Measurements from ENCODE around the gene S100A1.

S100A1 gene

DNA sequence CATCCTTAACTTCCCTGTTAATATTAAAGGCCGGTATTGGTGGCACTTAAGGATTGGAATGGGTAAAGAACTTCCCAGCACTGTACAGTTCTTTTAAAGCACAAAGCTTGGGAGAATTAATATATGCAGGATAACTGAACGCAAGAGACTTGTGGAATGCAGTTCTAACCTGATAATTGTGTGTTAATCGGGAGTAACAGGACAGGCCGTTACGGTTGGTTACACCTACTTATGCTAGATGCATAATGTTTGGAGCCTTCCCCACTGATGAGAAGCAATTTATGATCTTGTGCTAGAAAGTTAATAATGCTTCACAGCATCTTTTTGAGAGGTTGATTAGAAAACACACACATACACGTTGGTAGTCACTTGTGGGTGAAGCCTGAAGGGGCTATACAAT is 12.6 kb downstream of the S100A1 start:
- TF ChIP-seq, protein P1, sequence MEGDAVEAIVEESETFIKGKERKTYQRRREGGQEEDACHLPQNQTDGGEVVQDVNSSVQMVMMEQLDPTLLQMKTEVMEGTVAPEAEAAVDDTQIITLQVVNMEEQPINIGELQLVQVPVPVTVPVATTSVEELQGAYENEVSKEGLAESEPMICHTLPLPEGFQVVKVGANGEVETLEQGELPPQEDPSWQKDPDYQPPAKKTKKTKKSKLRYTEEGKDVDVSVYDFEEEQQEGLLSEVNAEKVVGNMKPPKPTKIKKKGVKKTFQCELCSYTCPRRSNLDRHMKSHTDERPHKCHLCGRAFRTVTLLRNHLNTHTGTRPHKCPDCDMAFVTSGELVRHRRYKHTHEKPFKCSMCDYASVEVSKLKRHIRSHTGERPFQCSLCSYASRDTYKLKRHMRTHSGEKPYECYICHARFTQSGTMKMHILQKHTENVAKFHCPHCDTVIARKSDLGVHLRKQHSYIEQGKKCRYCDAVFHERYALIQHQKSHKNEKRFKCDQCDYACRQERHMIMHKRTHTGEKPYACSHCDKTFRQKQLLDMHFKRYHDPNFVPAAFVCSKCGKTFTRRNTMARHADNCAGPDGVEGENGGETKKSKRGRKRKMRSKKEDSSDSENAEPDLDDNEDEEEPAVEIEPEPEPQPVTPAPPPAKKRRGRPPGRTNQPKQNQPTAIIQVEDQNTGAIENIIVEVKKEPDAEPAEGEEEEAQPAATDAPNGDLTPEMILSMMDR (IDR thresholded peaks at IDR 0.05; ENCODE audit: low read depth, low read length): no peak
- no peak overlapping the region for H3K4me3 ChIP-seq (ENCODE audit: low read depth, low read length)

DNA sequence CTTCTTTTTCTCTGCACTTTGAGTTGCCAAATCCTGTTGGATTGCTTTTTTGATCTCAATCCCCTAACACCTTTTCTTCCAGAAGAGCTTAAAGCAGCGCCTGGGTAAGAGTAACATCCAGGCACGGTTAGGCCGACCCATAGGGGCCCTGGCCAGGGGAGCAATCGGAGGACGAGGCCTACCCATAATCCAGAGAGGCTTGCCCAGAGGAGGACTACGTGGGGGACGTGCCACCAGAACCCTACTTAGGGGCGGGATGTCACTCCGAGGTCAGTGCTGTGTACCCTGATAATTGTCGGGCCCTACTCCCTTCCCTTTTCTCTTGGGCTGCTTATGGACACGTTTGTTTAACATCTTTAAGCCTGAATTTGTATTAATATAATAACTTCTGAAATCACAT is 13.9 kb downstream of the S100A1 start:
- H3K4me3 ChIP-seq (ENCODE audit: low read depth, low read length): no peak overlapping the region
- TF ChIP-seq, protein P1 (IDR thresholded peaks at IDR 0.05; ENCODE audit: low read depth, low read length): no peak

DNA sequence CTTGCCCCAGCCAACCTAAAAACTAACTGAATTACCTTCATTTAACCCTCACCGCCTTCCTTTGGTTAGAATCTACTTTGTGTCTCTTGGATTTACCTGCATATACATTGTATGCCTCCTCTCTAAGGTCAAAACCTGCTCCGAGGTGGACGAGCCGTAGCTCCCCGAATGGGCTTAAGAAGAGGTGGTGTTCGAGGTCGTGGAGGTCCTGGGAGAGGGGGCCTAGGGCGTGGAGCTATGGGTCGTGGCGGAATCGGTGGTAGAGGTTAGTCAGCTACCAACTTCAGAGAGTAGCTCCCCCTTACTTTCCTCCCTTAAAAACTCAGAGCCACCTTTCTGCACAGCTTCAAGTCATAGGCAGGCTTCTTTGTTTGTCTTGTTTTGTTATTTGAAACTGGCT is 14.9 kb downstream of the S100A1 start:
- TF ChIP-seq, protein P1 (IDR thresholded peaks at IDR 0.05; ENCODE audit: low read depth, low read length): no peak
- no peak overlapping the region for H3K4me3 ChIP-seq (ENCODE audit: low read depth, low read length)

DNA sequence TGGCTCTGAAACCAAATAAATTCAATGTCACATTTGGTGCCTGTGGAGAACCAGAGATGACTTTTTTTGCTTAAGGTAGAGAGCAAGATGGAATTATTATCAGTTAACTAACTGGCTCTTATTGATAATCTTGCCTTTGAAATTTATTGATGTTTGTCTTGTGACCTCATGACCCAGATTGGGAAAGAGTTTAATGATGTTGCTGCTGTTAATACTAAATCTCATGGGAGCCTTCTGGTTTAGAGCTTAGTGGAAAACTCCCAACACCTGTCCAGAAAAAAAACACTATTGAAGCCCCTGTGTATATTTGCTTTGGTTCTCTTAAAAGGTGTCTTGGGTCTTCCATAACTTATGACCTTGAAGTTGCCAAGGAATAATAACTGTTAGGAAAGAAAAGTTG is 15.6 kb downstream of the S100A1 start:
- no peak overlapping the region for H3K4me3 ChIP-seq (ENCODE audit: low read depth, low read length)
- TF ChIP-seq, protein P1 (IDR thresholded peaks at IDR 0.05; ENCODE audit: low read depth, low read length): no peak

DNA sequence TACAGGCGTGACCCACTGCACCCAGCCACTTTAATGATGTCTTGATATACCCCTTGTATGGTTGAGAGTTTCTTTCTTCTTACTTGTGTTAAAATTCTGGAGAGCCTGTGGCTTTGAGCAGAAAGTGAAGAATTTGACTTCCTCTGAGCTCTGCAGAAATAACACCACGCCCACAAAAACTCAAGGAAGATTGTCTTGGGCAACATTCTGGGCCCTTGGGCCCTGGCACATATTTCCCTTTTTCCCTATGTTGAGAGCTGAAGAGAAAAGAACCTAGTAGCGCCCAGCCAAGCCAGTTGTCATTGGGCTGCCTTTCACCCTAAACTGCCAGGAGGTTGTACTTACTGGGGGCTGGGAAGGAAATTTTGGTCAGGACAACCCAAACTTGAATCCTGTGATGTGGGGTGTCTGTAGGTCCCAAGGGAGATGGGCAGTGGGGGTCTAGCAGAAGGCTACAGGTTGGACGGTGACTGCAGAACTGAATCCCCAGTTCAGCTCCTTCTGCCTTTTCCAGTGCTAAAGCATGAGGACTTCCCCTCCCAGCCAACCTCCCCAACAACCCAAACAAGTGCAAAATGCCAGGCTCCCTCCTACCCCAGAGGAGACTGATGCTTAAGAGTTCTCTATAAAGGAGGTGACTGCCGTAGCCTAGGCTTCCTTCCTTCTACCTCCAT is 18.6 kb downstream of the S100A1 start:
- no peak overlapping the region for H3K4me3 ChIP-seq (ENCODE audit: low read depth, low read length)
- TF ChIP-seq, protein P1 (IDR thresholded peaks at IDR 0.05; ENCODE audit: low read depth, low read length): no peak

DNA sequence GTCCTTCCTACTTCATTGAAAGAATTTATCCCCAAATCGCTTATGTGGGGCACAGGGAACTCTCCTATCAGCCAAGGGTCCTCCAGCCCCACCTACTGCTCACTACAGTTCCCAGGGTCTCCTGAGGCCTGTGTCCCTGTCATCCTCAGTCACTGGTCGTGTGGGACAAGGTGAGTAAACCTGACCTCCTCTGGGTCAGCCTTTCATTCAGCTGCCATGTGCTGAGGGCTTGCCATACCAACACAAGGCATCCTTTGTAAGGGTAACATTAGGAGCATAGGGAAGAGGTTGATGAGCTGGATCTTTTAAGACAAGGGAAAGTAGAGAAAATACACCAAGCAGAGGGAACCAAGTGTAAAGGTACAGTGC is 19.1 kb downstream of the S100A1 start:
- H3K4me3 ChIP-seq (ENCODE audit: low read depth, low read length): no peak overlapping the region
- TF ChIP-seq, protein P1 (IDR thresholded peaks at IDR 0.05; ENCODE audit: low read depth, low read length): no peak

DNA sequence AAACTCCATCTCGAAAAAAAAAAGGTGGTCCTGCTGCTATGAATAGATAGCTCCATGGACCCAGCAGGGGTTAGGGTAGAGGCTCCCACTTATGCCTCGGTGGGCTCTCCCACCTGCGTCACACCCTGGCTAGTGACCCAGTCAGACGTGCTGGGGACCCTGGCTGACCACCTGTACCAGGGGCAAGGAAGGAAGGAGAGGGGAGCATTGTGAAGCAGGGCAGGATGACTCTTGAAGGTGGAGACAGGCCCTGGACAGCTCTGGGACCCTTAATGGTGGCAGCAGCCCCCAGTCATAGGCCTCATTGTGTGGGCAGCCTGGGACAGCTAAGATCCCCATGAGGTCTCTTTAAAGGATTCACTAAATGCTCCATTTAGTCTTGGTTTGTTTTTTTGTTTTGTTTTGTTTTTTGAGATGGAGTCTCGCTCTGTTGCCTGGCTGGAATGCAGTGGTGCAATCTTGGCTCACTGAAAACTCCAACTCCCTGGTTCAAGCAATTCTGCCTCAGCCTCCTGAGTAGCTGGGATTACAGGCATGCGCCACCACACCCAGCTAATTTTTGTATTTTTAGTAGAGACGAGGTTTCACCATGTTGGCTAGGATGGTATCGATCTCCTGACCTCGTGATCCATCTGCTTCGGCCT is 19.9 kb downstream of the S100A1 start:
- TF ChIP-seq, protein P1 (IDR thresholded peaks at IDR 0.05; ENCODE audit: low read depth, low read length): no peak
- H3K4me3 ChIP-seq (ENCODE audit: low read depth, low read length): no peak overlapping the region
